Measurements from ENCODE around the gene GLIPR2.

GRCh38 chr9:36177571-36177970, 41.0 kb downstream of the GLIPR2 start:
- no peak for TF ChIP-seq POLR2A (IDR thresholded peaks at IDR 0.05)
- no peak for TF ChIP-seq CTCF (IDR thresholded peaks at IDR 0.05)
